OCI-LY1 (cell line): ENCODE measurements around the gene ANKMY1.

Experiments
- H2AFZ ChIP-seq: fragments of 200-600 bp; sonication (generic), shearing (Covaris generic); 2 replicates; pipeline ENCODE4 v1.6.0; 2014; ENCODE audit warnings: antibody characterized with exemption, mild to moderate bottlenecking, low read length
- H3F3A ChIP-seq: fragments of 200-600 bp; sonication (generic), shearing (Covaris generic); 2 replicates; pipeline ENCODE4 v1.6.0; 2014; ENCODE audit warnings: mild to moderate bottlenecking, antibody characterized with exemption, low read length, moderate library complexity; ENCODE audit not compliant: insufficient read depth
- H3K27ac ChIP-seq: fragments of 200-600 bp; sonication (generic); 2 replicates; pipeline ENCODE4 v1.5.1; 2014; ENCODE audit warnings: low read length, mixed run types, mild to moderate bottlenecking, low read depth; ENCODE audit not compliant: poor library complexity, severe bottlenecking
- H3K27me3 ChIP-seq: fragments of 200-600 bp; sonication (generic); 2 replicates; pipeline ENCODE4 v1.6.0; 2014; ENCODE audit warnings: antibody characterized with exemption, mild to moderate bottlenecking, low read length, moderate library complexity; ENCODE audit not compliant: insufficient read depth
- H3K36me3 ChIP-seq: fragments of 200-600 bp; sonication (generic); 2 replicates; pipeline ENCODE4 v1.6.1; 2014; ENCODE audit warnings: mild to moderate bottlenecking, antibody characterized with exemption, low read length, moderate library complexity, mixed read lengths; ENCODE audit not compliant: insufficient read depth
- H3K4me1 ChIP-seq: fragments of 200-600 bp; sonication (generic); 2 replicates; pipeline ENCODE4 v1.5.1; 2014; ENCODE audit warnings: mild to moderate bottlenecking, low read length, moderate library complexity; ENCODE audit not compliant: insufficient read depth, severe bottlenecking
- H3K4me2 ChIP-seq: fragments of 200-600 bp; sonication (generic), shearing (Covaris generic); 2 replicates; pipeline ENCODE4 v1.6.1; 2014; ENCODE audit warnings: low read length
- H3K4me3 ChIP-seq: fragments of 200-600 bp; sonication (generic); 2 replicates; pipeline ENCODE4 v1.5.1; 2014; ENCODE audit warnings: low read length, low read depth, mild to moderate bottlenecking, mixed read lengths; ENCODE audit not compliant: poor library complexity, severe bottlenecking
- H3K79me2 ChIP-seq: fragments of 200-600 bp; shearing (Covaris generic); 2 replicates; pipeline ENCODE4 v1.6.1; 2016; ENCODE audit warnings: mixed run types, low read length, mixed read lengths; ENCODE audit not compliant: insufficient read depth
- H3K9ac ChIP-seq: fragments of 200-600 bp; sonication (generic), shearing (Covaris generic); 2 replicates; pipeline ENCODE4 v1.6.1; 2014; ENCODE audit warnings: mild to moderate bottlenecking, low read length, mixed read lengths
- H3K9me2 ChIP-seq: fragments of 200-600 bp; sonication (generic), shearing (Covaris generic); 2 replicates; pipeline ENCODE4 v1.6.1; 2014; ENCODE audit warnings: low read depth, mild to moderate bottlenecking, low read length, mixed read lengths
- H3K9me3 ChIP-seq: fragments of 200-600 bp; shearing (Covaris generic); 2 replicates; pipeline ENCODE4 v1.6.1; 2014; ENCODE audit warnings: low read length, mixed read lengths
- H4K20me1 ChIP-seq: fragments of 200-600 bp; sonication (generic), shearing (Covaris generic); 2 replicates; pipeline ENCODE4 v1.6.0; 2016; ENCODE audit warnings: mild to moderate bottlenecking, low read length; ENCODE audit not compliant: insufficient read depth
- EZH2 ChIP-seq: fragments of 200-600 bp; sonication (generic), shearing (Covaris generic); IDR thresholded peaks from 2 replicates; pipeline ENCODE4 v1.8.0; 2017; ENCODE audit warnings: borderline replicate concordance, mixed run types, mild to moderate bottlenecking, antibody characterized with exemption, low read length, moderate library complexity, mixed read lengths
- TF ChIP-seq, protein P1 (sequence below): fragments of 200-600 bp; sonication (generic), shearing (Covaris generic); IDR thresholded peaks from 2 replicates; pipeline ENCODE4 v1.5.1; 2017; ENCODE audit warnings: mild to moderate bottlenecking, antibody characterized with exemption, low read length, moderate library complexity, mixed read lengths

ANKMY1 gene

DNA sequence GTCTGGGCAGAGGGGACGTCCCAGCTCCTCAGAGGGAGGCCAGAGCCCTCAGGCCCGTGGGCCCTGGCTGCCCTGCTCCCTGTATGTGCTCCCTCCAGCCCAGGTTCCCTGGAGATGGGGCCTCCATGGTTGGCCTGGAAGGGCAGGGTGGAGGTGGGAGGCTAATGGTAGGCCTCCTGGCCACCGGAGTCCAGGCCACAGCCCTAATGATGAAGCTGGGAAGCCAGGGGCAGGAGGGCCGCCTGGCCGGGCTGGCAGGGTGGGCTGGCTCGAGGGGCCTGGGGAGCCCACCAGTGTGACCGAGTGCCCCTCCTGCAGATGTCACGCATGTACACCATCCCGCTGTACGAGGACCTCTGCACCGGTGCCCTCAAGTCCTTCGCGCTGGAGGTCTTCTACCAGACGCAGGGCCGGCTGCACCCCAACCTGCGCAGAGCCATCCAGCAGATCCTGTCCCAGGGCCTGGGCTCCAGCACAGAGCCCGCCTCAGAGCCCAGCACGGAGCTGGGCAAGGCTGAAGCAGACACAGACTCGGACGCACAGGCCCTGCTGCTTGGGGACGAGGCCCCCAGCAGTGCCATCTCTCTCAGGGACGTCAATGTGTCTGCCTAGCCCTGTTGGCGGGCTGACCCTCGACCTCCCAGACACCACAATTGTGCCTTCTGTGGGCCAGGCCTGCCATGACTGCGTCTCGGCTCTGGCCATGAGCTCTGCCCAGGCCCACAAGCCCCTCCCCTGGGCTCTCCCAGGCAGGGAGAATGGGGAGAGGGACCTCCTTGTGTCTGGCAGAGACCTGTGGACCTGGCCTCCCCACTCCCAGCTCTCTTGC lies 19.7 kb upstream of the ANKMY1 start:
- H3K4me2 ChIP-seq = no peak overlapping the region
- H3K27me3 ChIP-seq = no peaks in the 10 kb centered on the region
- H3K27ac ChIP-seq = no peak overlapping the region
- no peaks in the 10 kb centered on the region for H3K9me3 ChIP-seq
- no peak overlapping the region for H2AFZ ChIP-seq
- TF ChIP-seq, protein P1, sequence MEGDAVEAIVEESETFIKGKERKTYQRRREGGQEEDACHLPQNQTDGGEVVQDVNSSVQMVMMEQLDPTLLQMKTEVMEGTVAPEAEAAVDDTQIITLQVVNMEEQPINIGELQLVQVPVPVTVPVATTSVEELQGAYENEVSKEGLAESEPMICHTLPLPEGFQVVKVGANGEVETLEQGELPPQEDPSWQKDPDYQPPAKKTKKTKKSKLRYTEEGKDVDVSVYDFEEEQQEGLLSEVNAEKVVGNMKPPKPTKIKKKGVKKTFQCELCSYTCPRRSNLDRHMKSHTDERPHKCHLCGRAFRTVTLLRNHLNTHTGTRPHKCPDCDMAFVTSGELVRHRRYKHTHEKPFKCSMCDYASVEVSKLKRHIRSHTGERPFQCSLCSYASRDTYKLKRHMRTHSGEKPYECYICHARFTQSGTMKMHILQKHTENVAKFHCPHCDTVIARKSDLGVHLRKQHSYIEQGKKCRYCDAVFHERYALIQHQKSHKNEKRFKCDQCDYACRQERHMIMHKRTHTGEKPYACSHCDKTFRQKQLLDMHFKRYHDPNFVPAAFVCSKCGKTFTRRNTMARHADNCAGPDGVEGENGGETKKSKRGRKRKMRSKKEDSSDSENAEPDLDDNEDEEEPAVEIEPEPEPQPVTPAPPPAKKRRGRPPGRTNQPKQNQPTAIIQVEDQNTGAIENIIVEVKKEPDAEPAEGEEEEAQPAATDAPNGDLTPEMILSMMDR = no peak
- no peak for TF ChIP-seq EZH2
- no peak overlapping the region for H3K9ac ChIP-seq
- H3K36me3 ChIP-seq = peaks cover 40% of the 10 kb centered on the region
- no peaks in the 10 kb centered on the region for H4K20me1 ChIP-seq
- no peaks in the 10 kb centered on the region for H3F3A ChIP-seq
- peaks cover 29% of the 10 kb centered on the region for H3K4me1 ChIP-seq
- H3K9me2 ChIP-seq = no peaks in the 10 kb centered on the region
- no peaks in the 10 kb centered on the region for H3K79me2 ChIP-seq
- H3K4me3 ChIP-seq = no peak overlapping the region

- Histone ChIP-seq H2AFZ (no peak overlapping the region), H3K9me2 (no peaks in the 10 kb centered on the region), H3K9me3 (no peaks in the 10 kb centered on the region), H3K4me3 (no peak overlapping the region), H3K36me3 (peaks cover 40% of the 10 kb centered on the region), H3K9ac (no peak overlapping the region), H3K79me2 (no peaks in the 10 kb centered on the region), H3K27ac (no peak overlapping the region), H3K4me1 (peaks cover 29% of the 10 kb centered on the region), H3K27me3 (no peaks in the 10 kb centered on the region), H3F3A (no peaks in the 10 kb centered on the region), H4K20me1 (no peaks in the 10 kb centered on the region), H3K4me2 (no peak overlapping the region)
- TF ChIP-seq, protein P1 = no peak
Observed at GRCh38 chr2:240576436-240577205, 18.8 kb upstream of the ANKMY1 start.

GRCh38 chr2:240576036-240576435 lies 18.2 kb upstream of the ANKMY1 start:
- Histone ChIP-seq H3K79me2 (no peaks in the 10 kb centered on the region), H3K9me2 (no peaks in the 10 kb centered on the region), H2AFZ (no peak overlapping the region)

More at GRCh38 chr2:240576036-240576435, 18.2 kb upstream of the ANKMY1 start:
- Histone ChIP-seq H3K4me3 (no peak overlapping the region), H3K9me3 (no peaks in the 10 kb centered on the region), H3K9ac (no peak overlapping the region), H3K4me1 (peaks cover 25% of the 10 kb centered on the region), H3F3A (no peaks in the 10 kb centered on the region), H3K36me3 (peaks cover 40% of the 10 kb centered on the region), H3K27ac (no peak overlapping the region), H4K20me1 (no peaks in the 10 kb centered on the region), H3K4me2 (no peak overlapping the region), H3K27me3 (no peaks in the 10 kb centered on the region)
- TF ChIP-seq, protein P1 = no peak
- TF ChIP-seq EZH2 = no peak
